Epithelial cell of proximal tubule (primary cell): ENCODE measurements around the gene WT1. TPM values are rescaled to one million over a fixed set of nuclear protein-coding genes. Genes with fewer than 3 reads are reported as not detected.

Experiments used
- DNase-seq: peaks from one replicate; pipeline ENCODE4 v3.0.0-alpha.2; 2011; ENCODE audit warnings: low read depth
- H3K4me3 ChIP-seq: 2 replicates; pipeline ENCODE4 v1.5.1; 2011; ENCODE audit warnings: low read depth, mild to moderate bottlenecking, low read length
- CTCF ChIP-seq: conservative IDR thresholded peaks from 2 replicates; pipeline ENCODE4 v1.5.1; 2012; ENCODE audit warnings: low read depth, mild to moderate bottlenecking, low read length
- total RNA-seq: library from RNA; depleted of rRNA; stranded (reverse); fragments of >200 nt; gene quantifications from 2 replicates; pipeline ENCODE4 v1.2.3, GENCODE V29; 2015

WT1 gene
- total RNA-seq, 1 donor from 2014 or later, result 10.6 TPM

- TF ChIP-seq CTCF, result no peak
Observed at GRCh38 chr11:32439501-32440210, 4.3 kb upstream of the WT1 start.

GRCh38 chr11:32438866-32439489, 3.6 kb upstream of the WT1 start:
- H3K4me3 ChIP-seq, result no peak overlapping the region
- TF ChIP-seq CTCF, result no peak

More at GRCh38 chr11:32439501-32440210, 4.3 kb upstream of the WT1 start:
- H3K4me3 ChIP-seq, result no peak overlapping the region
- DNase-seq, result no peak

GRCh38 chr11:32438346-32438865, 3.1 kb upstream of the WT1 start:
- DNase-seq, result no peak
- no peak for TF ChIP-seq CTCF
- no peak overlapping the region for H3K4me3 ChIP-seq

More at GRCh38 chr11:32438866-32439489, 3.6 kb upstream of the WT1 start:
- DNase-seq, result no peak

GRCh38 chr11:32437495-32438345, 2.4 kb upstream of the WT1 start:
- H3K4me3 ChIP-seq, result no peak overlapping the region

GRCh38 chr11:32436751-32437494, 1.6 kb upstream of the WT1 start:
- TF ChIP-seq CTCF, result no peak
- H3K4me3 ChIP-seq, result peak overlapping the region; percentile 35
- no peak for DNase-seq

More at GRCh38 chr11:32437495-32438345, 2.4 kb upstream of the WT1 start:
- no peak for DNase-seq
- no peak for TF ChIP-seq CTCF
